IMR-90 (cell line): ENCODE data around the gene TMEM176A. TPM values are rescaled to one million over a fixed set of nuclear protein-coding genes. Genes with fewer than 3 reads are reported as not detected.

Experiments
- ATAC-seq: fragments of 200-7000 bp; cut with Tn5 transposase; 2 replicates; pipeline ENCODE4 v1.9.1; 2020; ENCODE audit warnings: low read depth, mild to moderate bottlenecking, moderate library complexity
- BruUV-seq: library from RNA; stranded (reverse); fragments of 400-500 nt; replicated peaks from 2 replicates; lab custom pipeline; 2021; lab: Mats Ljungman, UMichigan
- CTCF ChIA-PET: fragments of 300-600 bp; formaldehyde crosslinking; extraction: SDS; loops from one replicate; lab custom pipeline; 2021; ENCODE audit warnings: antibody characterized with exemption; lab: Yijun Ruan, JAX
- POLR2A ChIA-PET: fragments of 300-600 bp; sonication (Branson Sonifier 250); formaldehyde crosslinking; loops from one replicate; lab custom pipeline; 2022; ENCODE audit warnings: antibody characterized with exemption; ENCODE audit not compliant: unreplicated experiment; lab: Charles Lee
- DNase-seq: peaks from one replicate; pipeline ENCODE4 v3.0.0; 2013
- H2AFZ ChIP-seq: replicated peaks from 2 replicates; pipeline ENCODE3; 2013; ENCODE audit warnings: low read length, mild to moderate bottlenecking; ENCODE audit not compliant: poor library complexity
- H2AK5ac ChIP-seq: 2 replicates; pipeline ENCODE4 v1.6.1; 2013; ENCODE audit warnings: low read depth, low read length, inconsistent platforms
- H2AK9ac ChIP-seq: replicated peaks from 2 replicates; pipeline ENCODE3; 2013; ENCODE audit warnings: mild to moderate bottlenecking, low read depth, low read length, moderate library complexity; ENCODE audit not compliant: poor library complexity
- H2BK120ac ChIP-seq: 2 replicates; pipeline ENCODE4 v1.6.1; 2013; ENCODE audit warnings: low read depth, low read length, inconsistent platforms
- H2BK15ac ChIP-seq: 3 replicates; pipeline ENCODE4 v1.6.1; 2013; ENCODE audit warnings: low read depth, low read length, inconsistent platforms
- H2BK20ac ChIP-seq: 2 replicates; pipeline ENCODE4 v1.6.1; 2013; ENCODE audit warnings: low read depth, mild to moderate bottlenecking, inconsistent platforms, low read length, moderate library complexity
- H2BK5ac ChIP-seq: 2 replicates; pipeline ENCODE4 v1.6.1; 2013; ENCODE audit warnings: mild to moderate bottlenecking, low read depth, low read length, inconsistent platforms; ENCODE audit not compliant: poor library complexity, severe bottlenecking
- H3K14ac ChIP-seq: replicated peaks from 2 replicates; pipeline ENCODE4 v1.6.1; 2013; ENCODE audit warnings: low read depth, low read length, inconsistent platforms
- H3K18ac ChIP-seq: 2 replicates; pipeline ENCODE4 v1.6.1; 2013; ENCODE audit warnings: low read depth, low read length, control low read depth
- H3K23ac ChIP-seq: 2 replicates; pipeline ENCODE4 v1.6.1; 2013; ENCODE audit warnings: low read depth, low read length, inconsistent platforms
- H3K27ac ChIP-seq: 2 replicates; pipeline ENCODE4 v1.5.1; 2013; ENCODE audit warnings: mild to moderate bottlenecking, control low read depth, low read length; ENCODE audit not compliant: insufficient read depth
- H3K27me3 ChIP-seq: 2 replicates; pipeline ENCODE4 v1.6.1; 2013; ENCODE audit warnings: low read length; ENCODE audit not compliant: control insufficient read depth, insufficient read depth
- H3K36me3 ChIP-seq: 2 replicates; pipeline ENCODE4 v1.6.1; 2013; ENCODE audit warnings: low read length, mixed read lengths; ENCODE audit not compliant: control insufficient read depth, insufficient read depth
- H3K4ac ChIP-seq: 2 replicates; pipeline ENCODE4 v1.6.1; 2013; ENCODE audit warnings: low read depth, low read length, inconsistent platforms
- H3K4me1 ChIP-seq: 2 replicates; pipeline ENCODE4 v1.6.1; 2013; ENCODE audit warnings: low read length, mixed read lengths; ENCODE audit not compliant: control insufficient read depth, insufficient read depth
- H3K4me2 ChIP-seq: 2 replicates; pipeline ENCODE4 v1.6.1; 2013; ENCODE audit warnings: low read depth, mild to moderate bottlenecking, control low read depth, low read length, moderate library complexity
- H3K4me3 ChIP-seq: 2 replicates; pipeline ENCODE4 v1.5.1; 2013; ENCODE audit warnings: low read depth, mild to moderate bottlenecking, control low read depth, low read length, moderate library complexity; ENCODE audit not compliant: insufficient read depth
- H3K56ac ChIP-seq: 2 replicates; pipeline ENCODE4 v1.6.1; 2013; ENCODE audit warnings: low read length, inconsistent platforms; ENCODE audit not compliant: insufficient read depth; ENCODE audit errors: extremely low read depth
- H3K79me1 ChIP-seq, 2 experiments: 2 replicates each; pipeline ENCODE4 v1.6.1; 2013; ENCODE audit warnings: low read length in 2 of 2, inconsistent platforms in 1 of 2, low read depth in 1 of 2
- H3K9ac ChIP-seq: 2 replicates; pipeline ENCODE4 v1.6.1; 2013; ENCODE audit warnings: low read depth, low read length, control low read depth
- H3K9me1 ChIP-seq: 2 replicates; pipeline ENCODE4 v1.6.1; 2013; ENCODE audit warnings: low read length, inconsistent platforms; ENCODE audit not compliant: insufficient read depth
- H3K9me3 ChIP-seq: 2 replicates; pipeline ENCODE4 v1.6.1; 2013; ENCODE audit warnings: low read length; ENCODE audit not compliant: control insufficient read depth, insufficient read depth
- H4K20me1 ChIP-seq: 2 replicates; pipeline ENCODE4 v1.6.1; 2013; ENCODE audit warnings: low read length, inconsistent platforms; ENCODE audit not compliant: insufficient read depth
- H4K5ac ChIP-seq: 2 replicates; pipeline ENCODE4 v1.6.1; 2013; ENCODE audit warnings: mild to moderate bottlenecking, low read depth, low read length, control low read depth
- H4K8ac ChIP-seq, 2 experiments: 2 replicates each; pipeline ENCODE4 v1.6.1; 2013; ENCODE audit warnings: low read depth in 2 of 2, low read length in 2 of 2, control low read depth in 1 of 2, inconsistent platforms in 1 of 2
- H4K91ac ChIP-seq: 2 replicates; pipeline ENCODE4 v1.6.1; 2013; ENCODE audit warnings: low read depth, low read length, inconsistent platforms; ENCODE audit not compliant: insufficient read depth
- BHLHE40 ChIP-seq: fragments of 150-350 bp; IDR thresholded peaks from 2 replicates; pipeline ENCODE4 v1.6.1; 2016; ENCODE audit warnings: mild to moderate bottlenecking, low read depth, low read length
- CEBPB ChIP-seq: IDR thresholded peaks from 2 replicates; pipeline ENCODE4 v1.6.1; 2012; ENCODE audit warnings: low read depth, low read length, improper control_type of control experiment
- CHD1 ChIP-seq: IDR thresholded peaks from 2 replicates; pipeline ENCODE4 v1.6.1; 2012; ENCODE audit warnings: low read depth, low read length, improper control_type of control experiment
- FOS ChIP-seq: fragments of 150-350 bp; IDR thresholded peaks from 2 replicates; pipeline ENCODE4 v1.6.1; 2016; ENCODE audit warnings: low read depth, low read length
- MAFK ChIP-seq: IDR thresholded peaks from 2 replicates; pipeline ENCODE4 v1.6.1; 2012; ENCODE audit warnings: low read depth, low read length, improper control_type of control experiment
- MAZ ChIP-seq: IDR thresholded peaks from 2 replicates; pipeline ENCODE4 v1.6.1; 2012; ENCODE audit warnings: low read depth, mild to moderate bottlenecking, low read length, improper control_type of control experiment, moderate library complexity, borderline replicate concordance
- MXI1 ChIP-seq: IDR thresholded peaks from 2 replicates; pipeline ENCODE4 v1.6.1; 2012; ENCODE audit warnings: low read depth, mild to moderate bottlenecking, low read length, moderate library complexity, borderline replicate concordance
- NFE2L2 ChIP-seq: fragments of 150-350 bp; IDR thresholded peaks from 2 replicates; pipeline ENCODE4 v1.6.1; 2016; ENCODE audit warnings: low read depth, mild to moderate bottlenecking, low read length
- POLR2A ChIP-seq: IDR thresholded peaks from 2 replicates; pipeline ENCODE4 v1.6.1; 2012; ENCODE audit warnings: mild to moderate bottlenecking, low read depth, low read length
- RAD21 ChIP-seq: IDR thresholded peaks from 2 replicates; pipeline ENCODE4 v1.6.1; 2012; ENCODE audit warnings: low read length, improper control_type of control experiment
- RCOR1 ChIP-seq: IDR thresholded peaks from 2 replicates; pipeline ENCODE4 v1.6.1; 2012; ENCODE audit warnings: mild to moderate bottlenecking, low read length, improper control_type of control experiment; ENCODE audit not compliant: insufficient replicate concordance
- RFX5 ChIP-seq: IDR thresholded peaks from 2 replicates; pipeline ENCODE4 v1.8.0; 2012; ENCODE audit warnings: low read depth, mild to moderate bottlenecking, low read length, moderate library complexity
- SMC3 ChIP-seq: fragments of 150-350 bp; IDR thresholded peaks from 2 replicates; pipeline ENCODE4 v1.6.1; 2016; ENCODE audit warnings: low read depth, mild to moderate bottlenecking, antibody characterized with exemption, low read length, moderate library complexity
- WGBS, 2 experiments: methylation state at CpG; one replicate each; pipeline versions ENCODE4 v1.1.5 to v1.1.7; 2013; ENCODE audit warnings: missing lambda C conversion rate in 2 of 2; ENCODE audit not compliant: insufficient read length in 1 of 2; ENCODE audit errors: extremely low coverage in 2 of 2; 5-methylcytosine and 5-hydroxymethylcytosine counted together
- dilution Hi-C: fragments of 300-500 bp; cut with HindIII; formaldehyde crosslinking; loops from one replicate; pipeline ENCODE4 v1.14.3; 2018; ENCODE audit warnings: low sequenced_read_pairs; ENCODE audit not compliant: unreplicated experiment
- in situ Hi-C: fragments of 300-500 bp; cut with MboI; formaldehyde crosslinking; loops from 3 replicates; pipeline ENCODE4 v1.14.3; 2019; ENCODE audit warnings: low sequenced_read_pairs, inconsistent platforms, mixed read lengths
- intact Hi-C: fragments of 100-400 bp; cut with micrococcal nuclease; formaldehyde crosslinking; loops from 2 replicates; pipeline ENCODE4 v1.10.0; 2022
- polyA plus RNA-seq, 3 experiments: library from polyadenylated mRNA; depleted of rRNA; stranded (reverse); fragments of >200 nt; gene quantifications; 2 replicates each; pipeline ENCODE4 v1.2.3, GENCODE V29; 2012; ENCODE audit warnings: low replicate concordance in 1 of 3
- total RNA-seq: library from RNA; depleted of rRNA; stranded (reverse); fragments of >200 nt; gene quantifications from 2 replicates; pipeline ENCODE4 v1.2.3, GENCODE V29; 2012
- TF ChIP-seq, protein P1 (sequence below): fragments of 150-350 bp; IDR thresholded peaks from 2 replicates; pipeline ENCODE4 v1.6.1; 2017; ENCODE audit warnings: mild to moderate bottlenecking, antibody characterized with exemption, low read length, low read depth
- TF ChIP-seq, protein P2 (sequence below): conservative IDR thresholded peaks from 2 replicates; pipeline ENCODE4 v1.5.1; 2012; ENCODE audit warnings: mild to moderate bottlenecking, low read depth, low read length, improper control_type of control experiment
- TF ChIP-seq, protein P3 (sequence below): fragments of 150-350 bp; IDR thresholded peaks from 2 replicates; pipeline ENCODE4 v1.6.1; 2016; ENCODE audit warnings: low read depth, mild to moderate bottlenecking, low read length, moderate library complexity, borderline replicate concordance

TMEM176A gene
- total and polyA plus RNA-seq, 2 of the 4 experiments (the other 2 are of a cell fraction), result not detected

- no peak for ATAC-seq
- no peak overlapping the region for H2BK5ac ChIP-seq
- intact Hi-C loops (no loop called here), in situ Hi-C loops (no loop called here), dilution Hi-C loops (no loop called here)
- H3K9me3 ChIP-seq, result peaks cover 11% of the 10 kb centered on the region
- ChIA-PET CTCF (no interaction called here), POLR2A (no interaction called here)
- H3K27ac ChIP-seq, result no peak overlapping the region
- H4K20me1 ChIP-seq, result no peaks in the 10 kb centered on the region
- H4K5ac ChIP-seq, result no peak overlapping the region
- no peak overlapping the region for H2BK20ac ChIP-seq
- H3K36me3 ChIP-seq, result peaks cover 3% of the 10 kb centered on the region; the same call in 1 of the 2 replicates
- no peak overlapping the region for H2AK5ac ChIP-seq
- no peak overlapping the region for H3K9ac ChIP-seq
- no peak overlapping the region for H3K4ac ChIP-seq
- H3K18ac ChIP-seq, result no peak overlapping the region
- H3K4me2 ChIP-seq, result no peak overlapping the region
- peaks cover 11% of the 10 kb centered on the region; the same call in 1 of the 2 replicates for H3K27me3 ChIP-seq
- no peak overlapping the region for H3K4me3 ChIP-seq
- TF ChIP-seq MAFK, result no peak
- TF ChIP-seq SMC3, result no peak
- TF ChIP-seq RCOR1, result no peak
- TF ChIP-seq BHLHE40, result no peak
- TF ChIP-seq, protein P1, sequence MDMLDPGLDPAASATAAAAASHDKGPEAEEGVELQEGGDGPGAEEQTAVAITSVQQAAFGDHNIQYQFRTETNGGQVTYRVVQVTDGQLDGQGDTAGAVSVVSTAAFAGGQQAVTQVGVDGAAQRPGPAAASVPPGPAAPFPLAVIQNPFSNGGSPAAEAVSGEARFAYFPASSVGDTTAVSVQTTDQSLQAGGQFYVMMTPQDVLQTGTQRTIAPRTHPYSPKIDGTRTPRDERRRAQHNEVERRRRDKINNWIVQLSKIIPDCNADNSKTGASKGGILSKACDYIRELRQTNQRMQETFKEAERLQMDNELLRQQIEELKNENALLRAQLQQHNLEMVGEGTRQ, result no peak
- TF ChIP-seq, protein P2, sequence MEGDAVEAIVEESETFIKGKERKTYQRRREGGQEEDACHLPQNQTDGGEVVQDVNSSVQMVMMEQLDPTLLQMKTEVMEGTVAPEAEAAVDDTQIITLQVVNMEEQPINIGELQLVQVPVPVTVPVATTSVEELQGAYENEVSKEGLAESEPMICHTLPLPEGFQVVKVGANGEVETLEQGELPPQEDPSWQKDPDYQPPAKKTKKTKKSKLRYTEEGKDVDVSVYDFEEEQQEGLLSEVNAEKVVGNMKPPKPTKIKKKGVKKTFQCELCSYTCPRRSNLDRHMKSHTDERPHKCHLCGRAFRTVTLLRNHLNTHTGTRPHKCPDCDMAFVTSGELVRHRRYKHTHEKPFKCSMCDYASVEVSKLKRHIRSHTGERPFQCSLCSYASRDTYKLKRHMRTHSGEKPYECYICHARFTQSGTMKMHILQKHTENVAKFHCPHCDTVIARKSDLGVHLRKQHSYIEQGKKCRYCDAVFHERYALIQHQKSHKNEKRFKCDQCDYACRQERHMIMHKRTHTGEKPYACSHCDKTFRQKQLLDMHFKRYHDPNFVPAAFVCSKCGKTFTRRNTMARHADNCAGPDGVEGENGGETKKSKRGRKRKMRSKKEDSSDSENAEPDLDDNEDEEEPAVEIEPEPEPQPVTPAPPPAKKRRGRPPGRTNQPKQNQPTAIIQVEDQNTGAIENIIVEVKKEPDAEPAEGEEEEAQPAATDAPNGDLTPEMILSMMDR, result no peak
- no peak for TF ChIP-seq NFE2L2
- TF ChIP-seq, protein P3, sequence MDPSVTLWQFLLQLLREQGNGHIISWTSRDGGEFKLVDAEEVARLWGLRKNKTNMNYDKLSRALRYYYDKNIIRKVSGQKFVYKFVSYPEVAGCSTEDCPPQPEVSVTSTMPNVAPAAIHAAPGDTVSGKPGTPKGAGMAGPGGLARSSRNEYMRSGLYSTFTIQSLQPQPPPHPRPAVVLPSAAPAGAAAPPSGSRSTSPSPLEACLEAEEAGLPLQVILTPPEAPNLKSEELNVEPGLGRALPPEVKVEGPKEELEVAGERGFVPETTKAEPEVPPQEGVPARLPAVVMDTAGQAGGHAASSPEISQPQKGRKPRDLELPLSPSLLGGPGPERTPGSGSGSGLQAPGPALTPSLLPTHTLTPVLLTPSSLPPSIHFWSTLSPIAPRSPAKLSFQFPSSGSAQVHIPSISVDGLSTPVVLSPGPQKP, result no peak
- TF ChIP-seq MXI1, result no peak
- no peak for TF ChIP-seq FOS
- no peak for TF ChIP-seq RFX5
- no peak for TF ChIP-seq CEBPB
- TF ChIP-seq POLR2A, result no peak
- no peak for TF ChIP-seq MAZ
- TF ChIP-seq CHD1, result no peak
- no peak for TF ChIP-seq RAD21
- no peak overlapping the region for H3K14ac ChIP-seq
- H4K8ac ChIP-seq, result no peak overlapping the region
- no peak for DNase-seq
- WGBS, 2 experiments, result no CpG with 5 or more reads among the region's 3 CpGs
- H2BK15ac ChIP-seq, result no peak overlapping the region
- no peaks in the 10 kb centered on the region for H3K9me1 ChIP-seq
- no TSS peak for BruUV-seq
- H4K91ac ChIP-seq, result no peak overlapping the region
- no peak overlapping the region for H3K56ac ChIP-seq
- H2AFZ ChIP-seq, result no peak overlapping the region
- no peaks in the 10 kb centered on the region for H3K79me1 ChIP-seq
- H2BK120ac ChIP-seq, result no peak overlapping the region
- no peak overlapping the region for H2AK9ac ChIP-seq
- H3K23ac ChIP-seq, result no peak overlapping the region
- no peaks in the 10 kb centered on the region for H3K4me1 ChIP-seq
These were observed 5.9 kb downstream of the TMEM176A start for GRCh38 chr7:150806454-150806853.
